Astrocyte (in vitro differentiated cells and primary cell): ENCODE results near the gene MPP2. TPM values are rescaled to one million over a fixed set of nuclear protein-coding genes. Genes with fewer than 3 reads are reported as not detected.

Experiments
- DNase-seq: peaks from one replicate; pipeline ENCODE4 v3.0.0-alpha.2; 2010; ENCODE audit warnings: low read depth
- FAIRE-seq: peaks from 2 replicates; lab custom pipeline; 2011; peaks lifted over from hg19 to GRCh38; lab: Jason Lieb, UNC
- H2AFZ ChIP-seq: 2 replicates; pipeline ENCODE4 v1.6.0; 2012; ENCODE audit warnings: low read depth, low read length, inconsistent platforms
- H3K27ac ChIP-seq: 2 replicates; pipeline ENCODE4 v1.5.1; 2011; ENCODE audit warnings: low read depth, low read length, inconsistent platforms
- H3K27me3 ChIP-seq: 2 replicates; pipeline ENCODE4 v1.6.0; 2011; ENCODE audit warnings: low read length, inconsistent platforms; ENCODE audit not compliant: insufficient read depth
- H3K36me3 ChIP-seq: 2 replicates; pipeline ENCODE4 v1.5.1; 2011; ENCODE audit warnings: low read length, inconsistent platforms; ENCODE audit not compliant: insufficient read depth
- H3K4me1 ChIP-seq: 2 replicates; pipeline ENCODE4 v1.5.1; 2011; ENCODE audit warnings: low read length, inconsistent platforms; ENCODE audit not compliant: insufficient read depth
- H3K4me2 ChIP-seq: 2 replicates; pipeline ENCODE4 v1.6.0; 2012; ENCODE audit warnings: low read length, inconsistent platforms
- H3K4me3 ChIP-seq: 2 replicates; pipeline ENCODE4 v1.5.1; 2011; ENCODE audit warnings: low read depth, mild to moderate bottlenecking, low read length, inconsistent platforms; ENCODE audit not compliant: insufficient read depth
- H3K79me2 ChIP-seq: 2 replicates; pipeline ENCODE4 v1.6.0; 2012; ENCODE audit warnings: mild to moderate bottlenecking, low read length, inconsistent platforms; ENCODE audit not compliant: insufficient read depth
- H3K9ac ChIP-seq: 2 replicates; pipeline ENCODE4 v1.6.0; 2012; ENCODE audit warnings: mild to moderate bottlenecking, low read length, inconsistent platforms
- H3K9me3 ChIP-seq: 2 replicates; pipeline ENCODE4 v1.5.1; 2012; ENCODE audit warnings: low read depth, mild to moderate bottlenecking, low read length, inconsistent platforms; ENCODE audit not compliant: insufficient read depth
- H4K20me1 ChIP-seq: 2 replicates; pipeline ENCODE4 v1.6.0; 2012; ENCODE audit warnings: low read length, inconsistent platforms; ENCODE audit not compliant: insufficient read depth
- H3K27ac Mint-ChIP-seq: one replicate; pipeline ENCODE4 v1.8.0; 2021; ENCODE audit warnings: mild to moderate bottlenecking, mixed read lengths; ENCODE audit not compliant: unreplicated experiment
- H3K27me3 Mint-ChIP-seq: one replicate; pipeline ENCODE4 v1.8.0; 2021; ENCODE audit warnings: low read depth, mixed read lengths; ENCODE audit not compliant: unreplicated experiment
- H3K36me3 Mint-ChIP-seq: one replicate; pipeline ENCODE4 v1.8.0; 2021; ENCODE audit warnings: low read depth, mixed read lengths; ENCODE audit not compliant: unreplicated experiment
- H3K4me1 Mint-ChIP-seq: one replicate; pipeline ENCODE4 v1.8.0; 2021; ENCODE audit warnings: low read depth, mixed read lengths; ENCODE audit not compliant: unreplicated experiment
- H3K4me3 Mint-ChIP-seq: one replicate; pipeline ENCODE4 v1.8.0; 2021; ENCODE audit warnings: mild to moderate bottlenecking, moderate library complexity, mixed read lengths; ENCODE audit not compliant: unreplicated experiment
- H3K9me3 Mint-ChIP-seq: one replicate; pipeline ENCODE4 v1.8.0; 2021; ENCODE audit warnings: mild to moderate bottlenecking, mixed read lengths; ENCODE audit not compliant: unreplicated experiment
- EZH2 ChIP-seq: IDR thresholded peaks from 2 replicates; pipeline ENCODE4 v1.6.1; 2012; ENCODE audit warnings: mild to moderate bottlenecking, low read length, inconsistent platforms; ENCODE audit not compliant: insufficient read depth
- total RNA-seq: library from RNA; stranded (reverse); gene quantifications from 2 replicates; pipeline ENCODE4 v1.2.1, GENCODE V29; 2021
- TF ChIP-seq, protein P1 (sequence below): IDR thresholded peaks from 2 replicates; pipeline ENCODE4 v1.5.1; 2011; ENCODE audit warnings: low read depth, mild to moderate bottlenecking, inconsistent platforms, low read length, moderate library complexity; ENCODE audit not compliant: insufficient read depth

The MPP2 gene
- total RNA-seq, 1 donor from 2014 or later, result 8.0 TPM

DNA sequence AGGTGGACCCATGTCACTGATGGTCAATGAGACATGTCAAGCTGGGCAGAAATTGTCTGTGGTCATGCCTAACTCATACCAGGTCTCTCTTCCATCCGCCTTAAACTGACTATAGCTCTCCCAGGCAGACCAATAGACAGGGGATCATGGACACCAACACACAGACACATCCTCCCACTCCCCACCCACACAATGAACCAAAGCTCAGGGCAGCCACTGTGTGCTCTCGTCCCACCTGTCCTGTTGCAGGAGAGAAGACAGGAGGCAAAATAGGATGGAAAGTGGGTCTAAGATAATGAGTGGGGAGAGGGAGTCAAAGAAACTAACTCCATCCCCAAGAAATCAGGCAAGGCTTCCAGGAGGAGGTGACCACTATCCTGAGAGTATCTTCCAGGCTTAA is 43.2 kb upstream of the MPP2 start:
- H4K20me1 ChIP-seq, result no peaks in the 10 kb centered on the region

DNA sequence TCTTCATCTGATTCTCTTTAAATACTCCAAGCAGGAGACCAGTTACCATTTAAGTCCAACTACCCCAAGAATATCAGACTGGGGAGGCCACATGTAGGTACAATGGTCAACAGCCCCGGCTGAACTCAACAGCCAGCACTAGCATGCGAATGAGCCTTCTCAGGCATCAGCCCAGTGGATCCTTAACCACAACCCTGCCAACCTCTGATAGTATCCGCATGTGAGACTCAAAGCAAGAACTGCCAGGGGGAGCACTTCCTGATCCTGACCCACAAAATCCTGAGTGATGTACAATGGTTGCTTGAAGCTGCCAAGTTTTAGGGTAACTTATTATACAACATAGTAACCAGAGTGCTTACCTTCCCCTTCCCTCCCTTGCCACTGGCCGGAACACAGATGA is 42.4 kb upstream of the MPP2 start:
- no peak overlapping the region for H3K4me3 Mint-ChIP-seq
- H3K27ac ChIP-seq, result no peak overlapping the region
- H3K27me3 ChIP-seq, result peaks cover 37% of the 10 kb centered on the region
- no peak overlapping the region for H2AFZ ChIP-seq
- no peaks in the 10 kb centered on the region for H4K20me1 ChIP-seq
- H3K4me3 ChIP-seq, result no peak overlapping the region
- FAIRE-seq (no peak), DNase-seq (no peak)
- no peaks in the 10 kb centered on the region for H3K36me3 Mint-ChIP-seq
- no peak overlapping the region for H3K27ac Mint-ChIP-seq
- peaks cover 1% of the 10 kb centered on the region for H3K4me1 Mint-ChIP-seq
- no peaks in the 10 kb centered on the region for H3K79me2 ChIP-seq
- no peaks in the 10 kb centered on the region for H3K9me3 ChIP-seq
- peaks cover 4% of the 10 kb centered on the region for H3K9me3 Mint-ChIP-seq
- H3K36me3 ChIP-seq, result no peaks in the 10 kb centered on the region
- H3K4me1 ChIP-seq, result no peaks in the 10 kb centered on the region
- TF ChIP-seq, protein P1, sequence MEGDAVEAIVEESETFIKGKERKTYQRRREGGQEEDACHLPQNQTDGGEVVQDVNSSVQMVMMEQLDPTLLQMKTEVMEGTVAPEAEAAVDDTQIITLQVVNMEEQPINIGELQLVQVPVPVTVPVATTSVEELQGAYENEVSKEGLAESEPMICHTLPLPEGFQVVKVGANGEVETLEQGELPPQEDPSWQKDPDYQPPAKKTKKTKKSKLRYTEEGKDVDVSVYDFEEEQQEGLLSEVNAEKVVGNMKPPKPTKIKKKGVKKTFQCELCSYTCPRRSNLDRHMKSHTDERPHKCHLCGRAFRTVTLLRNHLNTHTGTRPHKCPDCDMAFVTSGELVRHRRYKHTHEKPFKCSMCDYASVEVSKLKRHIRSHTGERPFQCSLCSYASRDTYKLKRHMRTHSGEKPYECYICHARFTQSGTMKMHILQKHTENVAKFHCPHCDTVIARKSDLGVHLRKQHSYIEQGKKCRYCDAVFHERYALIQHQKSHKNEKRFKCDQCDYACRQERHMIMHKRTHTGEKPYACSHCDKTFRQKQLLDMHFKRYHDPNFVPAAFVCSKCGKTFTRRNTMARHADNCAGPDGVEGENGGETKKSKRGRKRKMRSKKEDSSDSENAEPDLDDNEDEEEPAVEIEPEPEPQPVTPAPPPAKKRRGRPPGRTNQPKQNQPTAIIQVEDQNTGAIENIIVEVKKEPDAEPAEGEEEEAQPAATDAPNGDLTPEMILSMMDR, result no peak
- no peak for TF ChIP-seq EZH2
- H3K4me2 ChIP-seq, result no peak overlapping the region
- H3K27me3 Mint-ChIP-seq, result peaks cover 64% of the 10 kb centered on the region
- H3K9ac ChIP-seq, result no peak overlapping the region

More for the DNA sequence above, 43.2 kb upstream of the MPP2 start:
- H3K9me3 Mint-ChIP-seq, result peaks cover 4% of the 10 kb centered on the region
- no peak for DNase-seq
- H3K36me3 Mint-ChIP-seq, result no peaks in the 10 kb centered on the region
- TF ChIP-seq, protein P1, result no peak
- TF ChIP-seq EZH2, result no peak
- H3K27me3 Mint-ChIP-seq, result peaks cover 70% of the 10 kb centered on the region
- no peak overlapping the region for H3K4me2 ChIP-seq
- H3K4me1 Mint-ChIP-seq, result peaks cover 1% of the 10 kb centered on the region
- no peaks in the 10 kb centered on the region for H3K4me1 ChIP-seq
- H3K9ac ChIP-seq, result no peak overlapping the region
- H3K27ac Mint-ChIP-seq, result peak overlapping the region; percentile 69
- H3K27me3 ChIP-seq, result peaks cover 42% of the 10 kb centered on the region
- no peaks in the 10 kb centered on the region for H3K36me3 ChIP-seq
- H3K27ac ChIP-seq, result no peak overlapping the region
- H2AFZ ChIP-seq, result no peak overlapping the region
- H3K9me3 ChIP-seq, result no peaks in the 10 kb centered on the region
- no peak overlapping the region for H3K4me3 ChIP-seq
- FAIRE-seq, result no peak
- no peak overlapping the region for H3K4me3 Mint-ChIP-seq
- no peaks in the 10 kb centered on the region for H3K79me2 ChIP-seq

DNA sequence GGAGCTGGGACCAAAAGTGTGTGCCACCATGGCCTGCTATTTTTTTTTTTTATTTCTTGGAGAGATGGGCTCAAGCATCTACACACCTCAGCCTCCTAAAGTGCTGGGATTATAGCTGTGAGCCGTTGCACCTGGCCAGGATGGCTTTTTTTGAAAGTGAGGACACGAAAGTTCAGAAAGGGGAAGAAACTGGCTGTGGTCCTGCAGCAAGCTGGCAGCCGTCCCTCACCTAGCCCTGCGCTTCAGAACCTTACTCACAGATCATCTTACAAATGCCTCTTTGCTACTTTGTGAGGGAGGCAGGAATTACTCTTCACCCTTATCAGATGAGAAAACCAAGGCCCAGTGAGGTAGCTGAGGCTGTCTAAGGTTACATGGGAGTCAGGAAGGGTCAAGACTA is 39.4 kb upstream of the MPP2 start:
- no peaks in the 10 kb centered on the region for H3K79me2 ChIP-seq
- H3K4me3 ChIP-seq, result no peak overlapping the region
- DNase-seq (no peak), FAIRE-seq (no peak)
- H3K4me1 ChIP-seq, result no peaks in the 10 kb centered on the region
- no peaks in the 10 kb centered on the region for H4K20me1 ChIP-seq
- H3K4me3 Mint-ChIP-seq, result no peak overlapping the region
- TF ChIP-seq EZH2, result no peak
- TF ChIP-seq, protein P1, result no peak
- H3K9me3 ChIP-seq, result no peaks in the 10 kb centered on the region
- no peaks in the 10 kb centered on the region for H3K36me3 ChIP-seq
- H3K27ac Mint-ChIP-seq, result no peak overlapping the region
- H2AFZ ChIP-seq, result no peak overlapping the region
- peaks cover 12% of the 10 kb centered on the region for H3K27me3 ChIP-seq
- no peak overlapping the region for H3K4me2 ChIP-seq
- H3K27me3 Mint-ChIP-seq, result peaks cover 52% of the 10 kb centered on the region
- H3K36me3 Mint-ChIP-seq, result no peaks in the 10 kb centered on the region
- no peak overlapping the region for H3K9ac ChIP-seq
- H3K27ac ChIP-seq, result no peak overlapping the region
- peaks cover 1% of the 10 kb centered on the region for H3K9me3 Mint-ChIP-seq
- H3K4me1 Mint-ChIP-seq, result peaks cover 1% of the 10 kb centered on the region
